Measurements from ENCODE around the gene IGLL5. TPM values are rescaled to one million over a fixed set of nuclear protein-coding genes. Genes with fewer than 3 reads are reported as not detected.
A peak's percentile ranks its signal among the peaks of the same experiment; 100 is the strongest.

Gene IGLL5
- total and polyA plus RNA-seq, 5 experiments from 2014 or later = 0.27 to 2.4 (median 0.99) TPM; not detected in 1

DNA sequence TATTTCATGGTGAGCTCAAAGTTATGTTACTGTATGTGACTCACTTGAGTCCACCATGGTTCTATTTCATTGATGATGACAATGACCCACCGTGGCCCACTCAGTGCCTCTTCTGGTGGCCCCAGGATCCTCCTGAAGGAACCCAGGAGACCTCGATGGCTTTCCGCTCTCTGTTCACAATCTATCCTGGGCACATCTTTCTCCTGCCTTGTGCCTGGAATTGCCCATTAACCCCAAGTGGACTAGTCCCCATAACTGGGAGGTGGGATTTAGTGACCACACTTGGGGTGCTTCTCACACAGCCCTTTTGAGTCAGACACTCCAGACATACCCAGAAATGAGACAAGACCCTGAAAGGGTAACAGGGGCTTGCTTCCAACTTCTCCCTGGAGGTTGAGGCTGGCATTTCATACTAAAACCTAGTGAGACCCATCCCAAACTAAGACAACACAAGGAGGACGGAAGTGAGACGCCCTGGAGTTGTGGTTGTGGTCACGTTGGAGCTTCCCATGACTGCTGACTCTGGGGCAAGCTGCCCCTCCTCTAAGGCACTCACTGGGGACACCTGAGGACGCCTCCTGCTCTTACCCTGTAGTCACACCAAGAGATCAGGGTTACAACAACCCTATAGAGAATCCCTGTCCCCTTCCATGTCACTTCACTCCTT, 22.1 kb downstream of the IGLL5 start:
- Mint-ChIP-seq H3K4me1 (peaks cover 0 to 54% (median 0%) of the 10 kb centered on the region in 4 donors), H3K9me3 (no peaks in the 10 kb centered on the region), H3K27me3 (peaks cover 0 to 5% (median 2%) of the 10 kb centered on the region in 5 donors), H3K4me3 (no peak overlapping the region), H3K27ac (peak overlapping the region in 1 of 10 donors; percentile 49), H3K36me3 (no peaks in the 10 kb centered on the region)
- DNase-seq (peak in 1 of 10 donors; percentile 32), ATAC-seq (no peak)
- POLR2A ChIA-PET = no interaction called here

GRCh38 chr22:22910272-22911240, 22.9 kb downstream of the IGLL5 start:
- Mint-ChIP-seq H3K27me3 (peaks cover 0 to 6% (median 0%) of the 10 kb centered on the region in 5 donors), H3K27ac (peak overlapping the region in 1 of 10 donors; percentile 36), H3K36me3 (no peaks in the 10 kb centered on the region), H3K9me3 (no peaks in the 10 kb centered on the region), H3K4me3 (peak overlapping the region in 1 of 10 donors; percentile 36), H3K4me1 (peaks cover 0 to 57% (median 0%) of the 10 kb centered on the region in 4 donors)
- DNase-seq = peak in 1 of 10 donors; percentile 44
- no peak for ATAC-seq
- POLR2A ChIA-PET = no interaction called here

- H3K27ac Mint-ChIP-seq = peak overlapping the region in 1 of 10 donors; percentile 51
- POLR2A ChIA-PET = no interaction called here
These were observed 23.9 kb downstream of the IGLL5 start for GRCh38 chr22:22911327-22912134.

DNA sequence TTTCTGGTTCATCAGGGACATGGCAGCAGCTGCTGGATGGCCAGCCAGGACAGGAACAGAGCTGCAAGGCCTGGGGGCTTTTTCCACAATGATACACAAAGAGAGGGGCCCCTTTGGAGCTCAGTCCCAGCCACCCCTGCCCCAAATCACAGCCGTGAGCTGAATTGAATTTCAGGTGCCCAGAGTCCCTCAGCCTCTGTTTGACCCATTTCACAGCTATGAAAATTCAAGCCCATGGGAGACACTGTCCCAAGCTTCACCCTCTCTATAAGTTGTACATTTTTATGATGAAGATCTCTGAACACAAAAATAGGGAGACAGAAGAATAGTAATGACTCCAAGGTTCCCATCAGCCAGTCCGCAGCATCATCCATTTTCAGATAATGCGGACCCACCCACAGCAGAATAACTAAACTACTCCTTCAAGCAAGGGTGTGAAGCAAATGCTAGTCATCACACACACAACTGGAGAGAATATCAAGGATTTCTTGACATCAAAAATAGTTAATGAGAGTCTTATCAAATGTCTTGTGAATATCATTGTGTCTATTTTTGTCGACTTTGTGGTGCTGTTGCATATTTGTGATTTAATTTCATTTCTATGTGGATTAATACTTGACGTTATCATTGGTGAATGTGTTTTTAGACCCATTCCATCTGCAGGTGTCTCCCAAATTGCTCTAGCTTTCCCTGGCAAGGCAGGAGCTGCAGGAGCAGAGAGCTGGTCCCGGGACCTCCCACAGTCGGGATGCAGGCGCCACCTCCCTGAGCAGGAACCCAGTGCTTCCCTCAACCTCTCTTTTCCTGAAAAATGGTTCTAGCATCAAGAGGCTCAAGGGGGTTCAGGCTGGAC, 24.7 kb downstream of the IGLL5 start:
- no peak overlapping the region for H3K4me3 Mint-ChIP-seq
- POLR2A ChIA-PET = no interaction called here
- H3K36me3 Mint-ChIP-seq = no peaks in the 10 kb centered on the region
- peaks cover 0 to 57% (median 0%) of the 10 kb centered on the region in 4 donors for H3K4me1 Mint-ChIP-seq
- ATAC-seq = no peak
- H3K27ac Mint-ChIP-seq = peak overlapping the region in 1 of 10 donors; percentile 51
- H3K9me3 Mint-ChIP-seq = no peaks in the 10 kb centered on the region
- peak in 1 of 10 donors; percentile 40 for DNase-seq
- peaks cover 0 to 6% (median 0%) of the 10 kb centered on the region in 5 donors for H3K27me3 Mint-ChIP-seq

More at GRCh38 chr22:22911327-22912134, 23.9 kb downstream of the IGLL5 start:
- ATAC-seq = no peak
- Mint-ChIP-seq H3K4me3 (peak overlapping the region in 1 of 10 donors; percentile 9), H3K4me1 (peaks cover 0 to 62% (median 0%) of the 10 kb centered on the region in 4 donors), H3K9me3 (no peaks in the 10 kb centered on the region), H3K36me3 (no peaks in the 10 kb centered on the region), H3K27me3 (peaks cover 0 to 6% (median 0%) of the 10 kb centered on the region in 5 donors)
- no peak for DNase-seq

GRCh38 chr22:22912988-22913253, 25.3 kb downstream of the IGLL5 start:
- no peak for DNase-seq
- Mint-ChIP-seq H3K36me3 (no peaks in the 10 kb centered on the region), H3K27ac (no peak overlapping the region), H3K4me3 (no peak overlapping the region), H3K9me3 (no peaks in the 10 kb centered on the region), H3K27me3 (peaks cover 0 to 6% (median 0%) of the 10 kb centered on the region in 5 donors), H3K4me1 (peaks cover 0 to 57% (median 0%) of the 10 kb centered on the region in 4 donors)
- no peak for ATAC-seq
- POLR2A ChIA-PET = no interaction called here

DNA sequence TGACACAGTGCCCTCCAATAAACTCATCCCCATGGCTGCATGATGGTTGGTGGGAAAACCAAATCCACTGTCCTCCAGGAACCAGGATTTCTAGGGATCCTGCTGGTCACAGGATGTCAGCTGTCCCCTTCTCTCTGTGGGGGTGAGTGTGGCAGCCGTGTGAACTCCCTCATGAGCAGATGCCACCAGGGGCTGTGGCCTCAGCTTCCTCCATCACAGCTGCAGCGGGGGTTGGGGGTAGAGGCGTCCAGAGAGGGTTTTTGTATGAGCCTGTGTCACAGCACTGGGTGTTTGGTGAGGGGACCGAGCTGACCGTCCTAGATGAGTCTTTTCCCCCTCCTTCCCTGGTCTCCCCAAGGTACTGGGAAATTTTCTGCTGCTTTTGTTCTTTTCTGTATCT, 26.4 kb downstream of the IGLL5 start:
- Mint-ChIP-seq H3K36me3 (no peaks in the 10 kb centered on the region), H3K27me3 (peaks cover 0 to 4% (median 0%) of the 10 kb centered on the region in 5 donors), H3K4me3 (no peak overlapping the region), H3K27ac (peak overlapping the region in 2 of 10 donors; percentile 16 to 21), H3K4me1 (peaks cover 0 to 52% (median 0%) of the 10 kb centered on the region in 4 donors), H3K9me3 (no peaks in the 10 kb centered on the region)
- DNase-seq (peak in 1 of 10 donors; percentile 18), ATAC-seq (no peak)
- POLR2A ChIA-PET = no interaction called here

GRCh38 chr22:22914726-22915669, 27.4 kb downstream of the IGLL5 start:
- DNase-seq (no peak), ATAC-seq (no peak)
- POLR2A ChIA-PET = no interaction called here
- Mint-ChIP-seq H3K4me3 (no peak overlapping the region), H3K27ac (peak overlapping the region in 1 of 10 donors; percentile 16), H3K9me3 (no peaks in the 10 kb centered on the region), H3K27me3 (peaks cover 0 to 2% (median 0%) of the 10 kb centered on the region in 5 donors), H3K36me3 (no peaks in the 10 kb centered on the region), H3K4me1 (peaks cover 0 to 44% (median 0%) of the 10 kb centered on the region in 4 donors)

- no peak for DNase-seq
- POLR2A ChIA-PET = no interaction called here
These were observed 28.0 kb downstream of the IGLL5 start for GRCh38 chr22:22915670-22916035.

GRCh38 chr22:22916215-22916951, 28.8 kb downstream of the IGLL5 start:
- no peak for DNase-seq
- Mint-ChIP-seq H3K4me1 (peaks cover 0 to 34% (median 0%) of the 10 kb centered on the region in 4 donors), H3K36me3 (no peaks in the 10 kb centered on the region), H3K27ac (no peak overlapping the region), H3K4me3 (no peak overlapping the region), H3K9me3 (no peaks in the 10 kb centered on the region), H3K27me3 (peaks cover 0 to 2% (median 0%) of the 10 kb centered on the region in 5 donors)
- POLR2A ChIA-PET = interaction anchor here (1.4 kb wide), 1 partner anchor 15 kb away, joined by 3 read pairs; no protein-coding TSS in a partner anchor
- ATAC-seq = no peak

More at GRCh38 chr22:22915670-22916035, 28.0 kb downstream of the IGLL5 start:
- H3K27me3 Mint-ChIP-seq = peaks cover 0 to 2% (median 0%) of the 10 kb centered on the region in 5 donors
- no peaks in the 10 kb centered on the region for H3K9me3 Mint-ChIP-seq
- no peak for ATAC-seq
- H3K27ac Mint-ChIP-seq = no peak overlapping the region
- H3K36me3 Mint-ChIP-seq = no peaks in the 10 kb centered on the region
- peaks cover 0 to 40% (median 0%) of the 10 kb centered on the region in 4 donors for H3K4me1 Mint-ChIP-seq
- no peak overlapping the region for H3K4me3 Mint-ChIP-seq

DNA sequence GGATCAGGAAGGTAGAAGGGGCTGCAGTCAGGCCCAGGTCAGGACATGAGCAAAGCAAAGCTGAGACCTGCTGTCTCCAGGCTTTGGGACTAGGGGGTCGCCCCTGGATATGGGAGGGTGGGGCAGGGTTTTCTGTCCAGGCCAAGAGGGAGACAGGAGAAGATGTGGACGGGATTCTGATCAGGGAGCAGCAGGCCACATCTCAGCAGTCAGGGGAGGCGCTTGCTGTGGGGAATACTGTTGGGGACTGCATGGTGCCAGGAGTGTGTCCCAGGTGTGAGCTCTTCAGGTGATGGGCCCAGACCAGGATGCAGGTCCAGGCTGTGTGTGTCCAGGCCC, 29.3 kb downstream of the IGLL5 start:
- Mint-ChIP-seq H3K4me1 (peaks cover 0 to 31% (median 0%) of the 10 kb centered on the region in 4 donors), H3K36me3 (no peaks in the 10 kb centered on the region), H3K4me3 (no peak overlapping the region), H3K9me3 (no peaks in the 10 kb centered on the region), H3K27me3 (peaks cover 0 to 2% (median 0%) of the 10 kb centered on the region in 5 donors), H3K27ac (no peak overlapping the region)
- no peak for DNase-seq
- POLR2A ChIA-PET = interaction anchor here (1.4 kb wide), 1 partner anchor 15 kb away, joined by 3 read pairs; no protein-coding TSS in a partner anchor
- no peak for ATAC-seq
